WERI-Rb-1 (cell line): ENCODE data around the gene PKDCC.

Source experiments
- DNase-seq: peaks from one replicate; pipeline ENCODE4 v3.0.0-alpha.2; 2020
- H3K27ac ChIP-seq: fragments of 250-450 bp; sonication (Bioruptor Pico); 2 replicates; pipeline ENCODE4 v1.5.1; 2020; ENCODE audit warnings: mild to moderate bottlenecking, moderate library complexity
- H3K27me3 ChIP-seq: fragments of 250-450 bp; sonication (Bioruptor Pico); 2 replicates; pipeline ENCODE4 v1.5.1; 2021; ENCODE audit warnings: mild to moderate bottlenecking, low read depth, moderate library complexity; ENCODE audit not compliant: insufficient read depth, severe bottlenecking
- H3K36me3 ChIP-seq: fragments of 250-450 bp; sonication (Bioruptor Pico); 2 replicates; pipeline ENCODE4 v1.5.1; 2020; ENCODE audit warnings: mild to moderate bottlenecking, moderate library complexity
- H3K4me3 ChIP-seq: 2 replicates; pipeline ENCODE4 v1.5.1; 2011; ENCODE audit warnings: low read depth, mild to moderate bottlenecking, control low read depth, low read length
- H3K9me3 ChIP-seq: fragments of 250-450 bp; sonication (Bioruptor Pico); 2 replicates; pipeline ENCODE4 v1.5.1; 2021; ENCODE audit warnings: mild to moderate bottlenecking, moderate library complexity; ENCODE audit not compliant: severe bottlenecking
- TF ChIP-seq, protein P1 (sequence below): IDR thresholded peaks from 2 replicates; pipeline ENCODE4 v1.5.1; 2011; ENCODE audit warnings: low read depth, mild to moderate bottlenecking, control low read depth, inconsistent platforms, low read length

The PKDCC gene

DNA sequence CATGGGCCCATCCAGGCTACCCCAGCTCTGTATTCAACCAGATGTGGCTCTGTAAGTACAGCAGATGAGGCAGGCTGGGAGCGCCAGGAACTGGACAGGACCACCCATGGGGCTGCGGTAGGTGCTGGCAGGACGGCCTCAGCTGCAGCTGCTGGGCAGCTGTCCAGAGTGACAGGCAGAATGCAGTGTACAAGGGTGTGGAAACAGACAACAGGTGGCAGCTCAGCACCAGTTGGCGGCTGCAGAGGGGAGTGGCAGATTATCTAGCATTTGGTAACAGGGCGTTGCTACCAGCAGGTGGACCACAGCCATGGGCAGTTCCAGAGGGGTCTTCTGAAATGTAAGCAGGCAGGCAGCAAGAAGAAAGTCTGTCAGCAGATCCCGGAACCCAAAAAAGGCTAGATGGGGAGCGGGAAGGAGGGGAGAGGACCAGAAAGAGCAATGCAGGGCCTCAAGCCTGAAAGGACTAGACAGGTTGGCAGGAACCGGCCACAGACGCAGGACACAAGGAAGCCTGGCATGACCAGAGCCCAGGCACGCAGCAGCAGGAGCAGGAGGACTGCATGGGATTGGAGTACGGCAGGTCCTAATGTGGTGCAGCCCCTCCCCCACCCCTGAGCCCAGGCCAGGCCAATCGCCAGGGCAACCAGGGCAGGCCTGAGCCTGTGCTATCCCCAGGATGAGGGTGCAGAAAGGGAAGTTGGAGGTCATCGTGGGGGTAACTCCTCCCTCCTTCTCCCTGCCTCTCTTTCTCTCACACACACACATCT, 24.7 kb downstream of the PKDCC start:
- Histone ChIP-seq H3K27ac (no peak overlapping the region), H3K9me3 (no peaks in the 10 kb centered on the region), H3K27me3 (peaks cover 9% of the 10 kb centered on the region), H3K36me3 (no peaks in the 10 kb centered on the region), H3K4me3 (no peak overlapping the region)
- TF ChIP-seq, protein P1, sequence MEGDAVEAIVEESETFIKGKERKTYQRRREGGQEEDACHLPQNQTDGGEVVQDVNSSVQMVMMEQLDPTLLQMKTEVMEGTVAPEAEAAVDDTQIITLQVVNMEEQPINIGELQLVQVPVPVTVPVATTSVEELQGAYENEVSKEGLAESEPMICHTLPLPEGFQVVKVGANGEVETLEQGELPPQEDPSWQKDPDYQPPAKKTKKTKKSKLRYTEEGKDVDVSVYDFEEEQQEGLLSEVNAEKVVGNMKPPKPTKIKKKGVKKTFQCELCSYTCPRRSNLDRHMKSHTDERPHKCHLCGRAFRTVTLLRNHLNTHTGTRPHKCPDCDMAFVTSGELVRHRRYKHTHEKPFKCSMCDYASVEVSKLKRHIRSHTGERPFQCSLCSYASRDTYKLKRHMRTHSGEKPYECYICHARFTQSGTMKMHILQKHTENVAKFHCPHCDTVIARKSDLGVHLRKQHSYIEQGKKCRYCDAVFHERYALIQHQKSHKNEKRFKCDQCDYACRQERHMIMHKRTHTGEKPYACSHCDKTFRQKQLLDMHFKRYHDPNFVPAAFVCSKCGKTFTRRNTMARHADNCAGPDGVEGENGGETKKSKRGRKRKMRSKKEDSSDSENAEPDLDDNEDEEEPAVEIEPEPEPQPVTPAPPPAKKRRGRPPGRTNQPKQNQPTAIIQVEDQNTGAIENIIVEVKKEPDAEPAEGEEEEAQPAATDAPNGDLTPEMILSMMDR, result no peak; the same call in 1 of the 2 replicates
- DNase-seq, result peak; percentile 69

DNA sequence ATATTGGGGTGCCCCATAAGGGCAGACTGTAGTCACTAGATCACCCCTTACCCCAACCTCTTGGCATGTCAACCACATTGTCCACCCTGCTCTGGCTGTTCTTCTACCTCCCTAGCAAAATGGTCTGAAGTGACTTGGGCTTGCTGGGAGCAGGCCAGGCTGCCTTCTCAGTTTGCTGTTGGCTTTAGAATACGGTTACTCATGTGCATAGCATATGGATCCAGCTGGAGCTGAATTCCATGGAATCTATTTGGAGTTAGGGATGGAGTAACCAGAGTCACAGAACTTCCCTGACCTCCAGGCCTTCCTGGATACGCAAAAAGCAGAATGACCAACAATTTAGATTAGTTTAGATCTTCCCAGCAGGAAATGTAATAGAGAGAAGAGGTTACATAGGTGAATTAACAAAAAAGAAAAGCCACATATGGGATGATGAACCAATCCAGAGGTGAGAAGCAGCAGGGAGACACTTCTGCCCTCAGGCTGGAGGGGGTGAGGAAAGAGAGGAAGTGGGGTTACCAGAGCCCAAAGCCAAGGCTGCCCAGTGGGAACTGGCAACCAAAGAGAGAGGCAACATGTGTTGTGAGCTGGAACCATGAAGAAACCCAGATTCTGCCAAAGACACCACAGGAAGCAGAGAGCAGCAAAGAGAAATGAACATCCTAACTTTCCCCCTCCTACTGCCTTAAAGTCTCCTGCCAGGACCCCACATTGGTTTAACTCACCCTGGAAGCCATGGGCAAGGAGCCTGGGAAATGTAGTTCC, 26.1 kb downstream of the PKDCC start:
- H3K4me3 ChIP-seq, result no peak overlapping the region
- peaks cover 9% of the 10 kb centered on the region for H3K27me3 ChIP-seq
- TF ChIP-seq, protein P1, result no peak
- no peaks in the 10 kb centered on the region for H3K36me3 ChIP-seq
- H3K27ac ChIP-seq, result no peak overlapping the region
- DNase-seq, result no peak
- no peaks in the 10 kb centered on the region for H3K9me3 ChIP-seq

DNA sequence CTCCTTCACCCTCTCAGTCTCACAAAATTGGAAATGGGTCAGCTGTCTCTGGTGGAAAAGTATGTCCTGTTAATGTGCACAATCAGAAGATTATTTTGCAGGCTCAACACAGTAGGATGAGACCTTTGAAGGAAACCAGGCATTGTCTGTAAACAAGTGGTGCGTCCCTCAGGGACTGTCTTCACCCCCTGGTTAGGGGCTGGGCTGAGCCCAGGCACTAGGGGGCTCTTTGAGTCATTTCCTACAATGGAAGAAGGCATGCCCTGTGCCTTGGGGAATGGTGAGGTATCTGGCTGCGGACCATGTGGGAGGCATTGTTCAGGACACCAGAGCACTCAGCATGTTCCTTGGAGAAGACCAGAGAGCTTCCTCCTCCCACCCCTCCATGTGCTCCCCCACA, 26.8 kb downstream of the PKDCC start:
- H3K9me3 ChIP-seq, result no peaks in the 10 kb centered on the region
- no peaks in the 10 kb centered on the region for H3K36me3 ChIP-seq
- H3K27ac ChIP-seq, result no peak overlapping the region
- no peak for DNase-seq
- TF ChIP-seq, protein P1, result peak; percentile 69
- H3K27me3 ChIP-seq, result peaks cover 3% of the 10 kb centered on the region
- no peak overlapping the region for H3K4me3 ChIP-seq

DNA sequence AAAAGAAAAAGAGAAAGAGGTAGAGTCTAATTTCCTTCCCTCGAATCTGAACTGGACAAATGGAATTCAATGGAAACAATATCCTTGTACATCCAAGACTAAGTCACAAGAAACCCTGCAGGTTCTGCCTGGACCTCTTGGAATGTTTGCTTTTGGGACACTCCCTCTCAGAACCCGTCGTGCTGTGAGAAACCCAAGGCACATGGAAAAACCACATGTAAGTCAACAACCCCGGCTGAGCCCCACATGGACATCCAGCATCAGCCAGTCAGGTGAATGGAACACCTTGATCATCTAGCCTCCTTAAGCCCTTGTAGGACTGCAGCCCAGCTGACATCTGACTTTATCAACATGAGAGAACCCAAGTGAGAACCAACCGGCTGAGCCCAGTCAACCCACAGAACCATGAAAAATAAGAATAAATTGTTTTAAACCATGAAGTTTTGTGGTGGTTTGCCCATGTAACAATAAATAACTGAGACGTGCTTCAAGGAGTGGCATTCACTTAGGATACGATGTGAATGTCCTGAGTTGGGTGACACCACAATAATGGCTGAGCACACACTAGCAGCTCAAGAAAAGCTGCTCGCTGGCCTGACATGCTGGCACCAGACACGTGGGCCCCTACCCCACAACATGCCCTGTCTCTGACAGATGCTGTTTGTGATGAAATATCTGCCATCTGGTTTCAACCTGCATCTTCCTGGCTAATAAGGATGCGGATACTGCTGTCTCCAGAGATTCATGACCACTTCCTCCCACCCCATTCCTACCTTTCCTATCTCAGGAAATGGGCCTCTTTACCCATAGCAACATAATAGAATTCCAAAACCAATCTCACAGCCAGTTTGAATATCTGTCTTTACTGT, 28.8 kb downstream of the PKDCC start:
- DNase-seq, result no peak
- Histone ChIP-seq H3K27ac (no peak overlapping the region), H3K4me3 (no peak overlapping the region), H3K27me3 (no peaks in the 10 kb centered on the region), H3K36me3 (no peaks in the 10 kb centered on the region), H3K9me3 (no peaks in the 10 kb centered on the region)
- TF ChIP-seq, protein P1, result no peak

DNA sequence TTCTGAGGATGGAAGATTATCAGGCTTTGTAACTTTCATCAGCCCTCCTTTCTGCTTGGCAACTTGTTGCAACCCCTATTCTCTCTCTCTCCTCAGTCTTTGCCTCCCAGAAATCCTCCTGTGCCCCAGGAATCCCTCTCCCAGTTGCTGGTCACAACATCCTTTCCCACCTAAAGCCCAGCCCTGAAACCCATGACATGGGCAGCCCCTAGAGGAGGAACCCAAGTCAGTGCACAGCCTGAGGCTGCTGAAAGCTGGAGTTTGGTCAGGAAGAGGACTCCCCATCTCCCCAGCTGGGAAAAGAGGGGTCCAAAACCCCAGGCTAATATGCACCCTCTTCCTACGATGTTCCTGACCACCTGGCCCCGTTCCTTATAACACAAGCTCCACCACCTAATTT, 29.5 kb downstream of the PKDCC start:
- H3K27me3 ChIP-seq, result no peaks in the 10 kb centered on the region
- DNase-seq, result peak; percentile 59
- TF ChIP-seq, protein P1, result peak; percentile 78
- no peak overlapping the region for H3K4me3 ChIP-seq
- H3K36me3 ChIP-seq, result no peaks in the 10 kb centered on the region
- H3K27ac ChIP-seq, result no peak overlapping the region
- no peaks in the 10 kb centered on the region for H3K9me3 ChIP-seq
